ENCODE measurements around the gene NRDC. TPM values are rescaled to one million over a fixed set of nuclear protein-coding genes. Genes with fewer than 3 reads are reported as not detected.

The NRDC gene
- total and polyA plus RNA-seq, 9 of the 15 experiments (the other 6 are each of a cell fraction or from before 2014, with no cell fraction given) = 102 to 371 (median 201) TPM

- TF ChIP-seq ARID3A (IDR thresholded peaks at IDR 0.05; ENCODE audit: borderline replicate concordance, low read depth, low read length) (no peak), ZNF232 (CRISPR knock-in tag; IDR thresholded peaks at IDR 0.05) (0 out of 2 replicates have a peak, but pooled peaks have one; percentile 83), EGR1 (conservative IDR thresholded peaks at IDR 0.05) (no peak), NR2C2 (CRISPR knock-in tag; IDR thresholded peaks at IDR 0.05) (no peak), NR2C2 (tag; IDR thresholded peaks at IDR 0.05) (no peak), RFX7 (CRISPR knock-in tag; IDR thresholded peaks at IDR 0.05) (no peak), CBFB (CRISPR knock-in tag; IDR thresholded peaks at IDR 0.05) (0 out of 2 replicates have a peak, but pooled peaks have one; percentile 49), ZNF395 (CRISPR knock-in tag; IDR thresholded peaks at IDR 0.05) (no peak), SRSF9 (IDR thresholded peaks at IDR 0.05; ENCODE audit: borderline replicate concordance, low read depth, low read length) (no peak), ZNF408 (CRISPR knock-in tag; IDR thresholded peaks at IDR 0.05; ENCODE audit: low read depth) (no peak), CTCFL (IDR thresholded peaks at IDR 0.05; ENCODE audit: borderline replicate concordance, insufficient read depth, low read depth, low read length, poor library complexity, severe bottlenecking) (no peak), TSHZ1 (CRISPR knock-in tag; IDR thresholded peaks at IDR 0.05) (no peak), CBX5 (IDR thresholded peaks at IDR 0.05; ENCODE audit: borderline replicate concordance, low read depth) (no peak), KLF13 (tag; IDR thresholded peaks at IDR 0.05; ENCODE audit: borderline replicate concordance, low read depth) (no peak), USF2 (CRISPR knock-in tag; IDR thresholded peaks at IDR 0.05) (no peak), KAT7 (CRISPR knock-in tag; IDR thresholded peaks at IDR 0.05; ENCODE audit: borderline replicate concordance) (no peak), HMBOX1 (IDR thresholded peaks at IDR 0.05) (no peak)
Observed at GRCh38 chr1:51878308-51878615, 265 bp downstream of the NRDC start (continued).
